Neural cell (in vitro differentiated cells): ENCODE data around the gene AASS. TPM values are rescaled to one million over a fixed set of nuclear protein-coding genes. Genes with fewer than 3 reads are reported as not detected.

Source experiments
- H2AFZ ChIP-seq: fragments of 200-600, 300-800 bp; sonication (generic), shearing (Covaris generic); 2 replicates; pipeline ENCODE4 v1.6.0; 2014; ENCODE audit warnings: low read depth, mild to moderate bottlenecking, antibody characterized with exemption, low read length, moderate library complexity
- H3F3A ChIP-seq: fragments of 200-600 bp; shearing (Covaris generic); 2 replicates; pipeline ENCODE4 v1.6.1; 2016; ENCODE audit warnings: mild to moderate bottlenecking, moderate library complexity, mixed read lengths, antibody characterized with exemption, low read length; ENCODE audit not compliant: insufficient read depth, poor library complexity, severe bottlenecking
- H3K27ac ChIP-seq: fragments of 200-600, 300-800 bp; sonication (generic), shearing (Covaris generic); 2 replicates; pipeline ENCODE4 v1.5.1; 2014; ENCODE audit warnings: mild to moderate bottlenecking, low read length, moderate library complexity
- H3K27me3 ChIP-seq: fragments of 300-800, 200-600 bp; sonication (generic), shearing (Covaris generic); 2 replicates; pipeline ENCODE4 v1.6.0; 2014; ENCODE audit warnings: mild to moderate bottlenecking, low read depth, low read length, moderate library complexity; ENCODE audit not compliant: insufficient read depth
- H3K36me3 ChIP-seq: fragments of 300-800, 200-600 bp; sonication (generic), shearing (Covaris generic); 2 replicates; pipeline ENCODE4 v1.5.1; 2014; ENCODE audit warnings: mild to moderate bottlenecking, antibody characterized with exemption, low read length, moderate library complexity; ENCODE audit not compliant: insufficient read depth
- H3K4me2 ChIP-seq: fragments of 300-800, 200-600 bp; sonication (generic), shearing (Covaris generic); 2 replicates; pipeline ENCODE4 v1.6.0; 2014; ENCODE audit warnings: mild to moderate bottlenecking, low read length
- H3K4me3 ChIP-seq: fragments of 300-800, 200-600 bp; sonication (generic), shearing (Covaris generic); 2 replicates; pipeline ENCODE4 v1.5.1; 2014; ENCODE audit warnings: mild to moderate bottlenecking, low read length, moderate library complexity
- H3K79me2 ChIP-seq: fragments of 200-600 bp; shearing (Covaris generic); replicated peaks from 2 replicates; pipeline ENCODE4 v1.6.0; 2014; ENCODE audit warnings: mild to moderate bottlenecking, low read length, moderate library complexity; ENCODE audit not compliant: insufficient read depth
- H3K9ac ChIP-seq: fragments of 300-800, 200-600 bp; sonication (generic), shearing (Covaris generic); 2 replicates; pipeline ENCODE4 v1.6.1; 2016; ENCODE audit warnings: mild to moderate bottlenecking, low read length, mixed read lengths
- H3K9me2 ChIP-seq: fragments of 200-600 bp; shearing (Covaris generic); 2 replicates; pipeline ENCODE4 v1.6.1; 2016; ENCODE audit warnings: mild to moderate bottlenecking, low read length, mixed read lengths; ENCODE audit not compliant: insufficient read depth
- H3K9me3 ChIP-seq: fragments of 200-600, 300-800 bp; sonication (generic), shearing (Covaris generic); 2 replicates; pipeline ENCODE4 v1.6.1; 2016; ENCODE audit warnings: mild to moderate bottlenecking, mixed run types, low read length, moderate library complexity, mixed read lengths
- H4K20me1 ChIP-seq: fragments of 200-600 bp; shearing (Covaris generic); 2 replicates; pipeline ENCODE4 v1.6.1; 2016; ENCODE audit warnings: mild to moderate bottlenecking, mixed run types; ENCODE audit not compliant: insufficient read depth
- EP300 ChIP-seq: fragments of 450-650 bp; conservative IDR thresholded peaks from 2 replicates; pipeline ENCODE4 v1.6.1; 2014; ENCODE audit warnings: antibody characterized with exemption, mild to moderate bottlenecking, moderate library complexity; ENCODE audit not compliant: poor library complexity, severe bottlenecking
- EZH2 ChIP-seq: fragments of 200-600, 300-800 bp; shearing (Covaris generic), sonication (generic); IDR thresholded peaks from 2 replicates; pipeline ENCODE4 v1.6.1; 2014; ENCODE audit warnings: antibody characterized with exemption, low read length, borderline replicate concordance, mild to moderate bottlenecking; ENCODE audit not compliant: insufficient read depth, poor library complexity, severe bottlenecking
- MXI1 ChIP-seq: fragments of 450-650 bp; conservative IDR thresholded peaks from 2 replicates; pipeline ENCODE4 v1.6.1; 2014; ENCODE audit warnings: antibody characterized with exemption, mild to moderate bottlenecking; ENCODE audit not compliant: poor library complexity, severe bottlenecking
- POLR2AphosphoS5 ChIP-seq: IDR thresholded peaks from 2 replicates; pipeline ENCODE4 v1.6.1; 2012
- RAD21 ChIP-seq: fragments of 450-650 bp; conservative IDR thresholded peaks from 2 replicates; pipeline ENCODE4 v1.6.1; 2014; ENCODE audit warnings: antibody characterized with exemption, mild to moderate bottlenecking, moderate library complexity
- SMC3 ChIP-seq: fragments of 450-650 bp; conservative IDR thresholded peaks from 2 replicates; pipeline ENCODE4 v1.6.1; 2014; ENCODE audit warnings: antibody characterized with exemption, mild to moderate bottlenecking, moderate library complexity; ENCODE audit not compliant: poor library complexity
- TAF1 ChIP-seq: IDR thresholded peaks from 2 replicates; pipeline ENCODE4 v1.6.1; 2012; ENCODE audit warnings: low read depth
- polyA plus RNA-seq: library from polyadenylated mRNA; depleted of rRNA; stranded (reverse); fragments of >200 nt; gene quantifications from 2 replicates; pipeline ENCODE4 v1.2.3, GENCODE V29; 2014
- TF ChIP-seq, protein P1 (sequence below): fragments of 450-650 bp; IDR thresholded peaks from 2 replicates; pipeline ENCODE4 v1.5.1; 2014; ENCODE audit warnings: antibody characterized with exemption, mild to moderate bottlenecking, moderate library complexity; ENCODE audit not compliant: poor library complexity, severe bottlenecking
- TF ChIP-seq, protein P2 (sequence below): IDR thresholded peaks from 2 replicates; pipeline ENCODE4 v1.6.1; 2012; ENCODE audit warnings: borderline replicate concordance

AASS gene
- polyA plus RNA-seq, 1 donor from 2014 or later: 12.5 TPM

DNA sequence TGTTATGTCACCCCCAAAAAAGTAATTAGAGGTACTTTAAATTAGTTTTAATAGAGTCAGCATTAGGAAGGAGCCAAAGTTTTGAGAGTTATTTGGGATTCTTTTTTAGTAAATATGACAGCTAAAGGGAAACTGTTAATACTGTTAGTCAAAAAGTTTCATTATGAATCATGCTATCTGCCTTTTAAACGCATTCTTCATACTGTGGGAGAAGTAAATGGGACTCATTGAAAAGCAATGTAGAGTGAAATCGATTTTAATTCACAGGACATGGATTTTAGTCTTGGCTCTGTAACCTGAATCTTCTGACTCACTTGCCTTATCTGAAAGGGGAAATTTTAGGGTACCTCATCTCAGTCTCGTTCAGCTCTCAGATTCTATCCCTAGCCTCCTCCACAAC is 105.1 kb downstream of the AASS start:
- H2AFZ ChIP-seq: no peak overlapping the region
- no peak overlapping the region for H3K4me3 ChIP-seq
- H3F3A ChIP-seq: no peaks in the 10 kb centered on the region
- H3K4me2 ChIP-seq: no peak overlapping the region
- no peaks in the 10 kb centered on the region for H3K9me3 ChIP-seq
- H3K36me3 ChIP-seq: peaks cover 1% of the 10 kb centered on the region
- no peak for TF ChIP-seq EP300
- no peak for TF ChIP-seq EZH2
- no peak for TF ChIP-seq SMC3
- no peak for TF ChIP-seq MXI1
- no peak for TF ChIP-seq RAD21
- no peak overlapping the region for H3K9ac ChIP-seq
- no peak overlapping the region for H3K27ac ChIP-seq
- no peaks in the 10 kb centered on the region for H3K27me3 ChIP-seq
- no peaks in the 10 kb centered on the region for H3K9me2 ChIP-seq
- no peaks in the 10 kb centered on the region for H3K79me2 ChIP-seq
- H4K20me1 ChIP-seq: no peaks in the 10 kb centered on the region

DNA sequence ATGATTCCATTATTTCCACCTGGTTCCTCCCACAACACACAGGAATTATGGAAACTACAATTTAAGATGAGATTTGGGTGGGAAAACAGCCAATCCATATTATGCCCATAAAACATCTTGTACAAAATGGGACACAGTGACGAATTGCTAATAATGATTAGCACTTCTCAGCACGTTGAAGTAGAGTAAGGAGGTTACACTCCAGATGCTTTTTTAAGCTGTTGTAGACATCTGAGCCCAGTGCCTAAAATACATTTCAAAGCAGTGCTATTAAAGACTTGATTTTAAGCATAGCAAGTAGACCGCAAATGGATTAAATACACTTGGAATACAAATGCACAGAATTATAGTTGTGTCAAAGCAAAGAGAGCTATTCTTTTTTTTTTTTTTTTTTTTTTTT is 105.9 kb downstream of the AASS start:
- Histone ChIP-seq H3K79me2 (no peaks in the 10 kb centered on the region), H3K27me3 (no peaks in the 10 kb centered on the region), H3K9me3 (no peaks in the 10 kb centered on the region), H3K9ac (no peak overlapping the region), H3K27ac (no peak overlapping the region), H4K20me1 (no peaks in the 10 kb centered on the region), H3K9me2 (no peaks in the 10 kb centered on the region), H3K4me3 (no peak overlapping the region), H3F3A (no peaks in the 10 kb centered on the region), H2AFZ (no peak overlapping the region), H3K4me2 (no peak overlapping the region), H3K36me3 (no peaks in the 10 kb centered on the region)
- TF ChIP-seq POLR2AphosphoS5: no peak
- TF ChIP-seq MXI1: no peak

DNA sequence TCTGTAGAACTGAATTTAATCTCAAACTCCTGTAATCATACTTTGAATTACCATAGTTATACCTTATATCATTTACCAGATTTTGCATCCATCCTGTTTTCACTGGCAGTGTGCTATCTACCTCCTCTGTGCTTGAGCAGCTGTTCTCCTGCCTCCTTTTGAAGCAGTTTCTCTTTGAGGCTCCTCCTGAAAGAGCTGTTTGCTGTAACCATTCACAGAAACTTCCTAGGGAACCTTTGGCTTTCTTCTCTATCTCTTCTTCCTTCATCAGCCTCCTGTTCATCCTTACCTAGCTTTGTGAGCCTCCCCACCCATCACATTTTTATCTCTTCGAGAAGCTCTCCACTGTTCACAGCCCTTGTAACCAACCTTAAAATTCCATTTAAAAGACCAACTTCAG is 108.2 kb downstream of the AASS start:
- no peak overlapping the region for H3K4me3 ChIP-seq
- no peak overlapping the region for H3K9ac ChIP-seq
- H3K9me2 ChIP-seq: no peaks in the 10 kb centered on the region
- no peaks in the 10 kb centered on the region for H3K79me2 ChIP-seq
- no peaks in the 10 kb centered on the region for H3K27me3 ChIP-seq
- no peak overlapping the region for H2AFZ ChIP-seq
- TF ChIP-seq, protein P1, sequence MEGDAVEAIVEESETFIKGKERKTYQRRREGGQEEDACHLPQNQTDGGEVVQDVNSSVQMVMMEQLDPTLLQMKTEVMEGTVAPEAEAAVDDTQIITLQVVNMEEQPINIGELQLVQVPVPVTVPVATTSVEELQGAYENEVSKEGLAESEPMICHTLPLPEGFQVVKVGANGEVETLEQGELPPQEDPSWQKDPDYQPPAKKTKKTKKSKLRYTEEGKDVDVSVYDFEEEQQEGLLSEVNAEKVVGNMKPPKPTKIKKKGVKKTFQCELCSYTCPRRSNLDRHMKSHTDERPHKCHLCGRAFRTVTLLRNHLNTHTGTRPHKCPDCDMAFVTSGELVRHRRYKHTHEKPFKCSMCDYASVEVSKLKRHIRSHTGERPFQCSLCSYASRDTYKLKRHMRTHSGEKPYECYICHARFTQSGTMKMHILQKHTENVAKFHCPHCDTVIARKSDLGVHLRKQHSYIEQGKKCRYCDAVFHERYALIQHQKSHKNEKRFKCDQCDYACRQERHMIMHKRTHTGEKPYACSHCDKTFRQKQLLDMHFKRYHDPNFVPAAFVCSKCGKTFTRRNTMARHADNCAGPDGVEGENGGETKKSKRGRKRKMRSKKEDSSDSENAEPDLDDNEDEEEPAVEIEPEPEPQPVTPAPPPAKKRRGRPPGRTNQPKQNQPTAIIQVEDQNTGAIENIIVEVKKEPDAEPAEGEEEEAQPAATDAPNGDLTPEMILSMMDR: no peak
- TF ChIP-seq, protein P2, sequence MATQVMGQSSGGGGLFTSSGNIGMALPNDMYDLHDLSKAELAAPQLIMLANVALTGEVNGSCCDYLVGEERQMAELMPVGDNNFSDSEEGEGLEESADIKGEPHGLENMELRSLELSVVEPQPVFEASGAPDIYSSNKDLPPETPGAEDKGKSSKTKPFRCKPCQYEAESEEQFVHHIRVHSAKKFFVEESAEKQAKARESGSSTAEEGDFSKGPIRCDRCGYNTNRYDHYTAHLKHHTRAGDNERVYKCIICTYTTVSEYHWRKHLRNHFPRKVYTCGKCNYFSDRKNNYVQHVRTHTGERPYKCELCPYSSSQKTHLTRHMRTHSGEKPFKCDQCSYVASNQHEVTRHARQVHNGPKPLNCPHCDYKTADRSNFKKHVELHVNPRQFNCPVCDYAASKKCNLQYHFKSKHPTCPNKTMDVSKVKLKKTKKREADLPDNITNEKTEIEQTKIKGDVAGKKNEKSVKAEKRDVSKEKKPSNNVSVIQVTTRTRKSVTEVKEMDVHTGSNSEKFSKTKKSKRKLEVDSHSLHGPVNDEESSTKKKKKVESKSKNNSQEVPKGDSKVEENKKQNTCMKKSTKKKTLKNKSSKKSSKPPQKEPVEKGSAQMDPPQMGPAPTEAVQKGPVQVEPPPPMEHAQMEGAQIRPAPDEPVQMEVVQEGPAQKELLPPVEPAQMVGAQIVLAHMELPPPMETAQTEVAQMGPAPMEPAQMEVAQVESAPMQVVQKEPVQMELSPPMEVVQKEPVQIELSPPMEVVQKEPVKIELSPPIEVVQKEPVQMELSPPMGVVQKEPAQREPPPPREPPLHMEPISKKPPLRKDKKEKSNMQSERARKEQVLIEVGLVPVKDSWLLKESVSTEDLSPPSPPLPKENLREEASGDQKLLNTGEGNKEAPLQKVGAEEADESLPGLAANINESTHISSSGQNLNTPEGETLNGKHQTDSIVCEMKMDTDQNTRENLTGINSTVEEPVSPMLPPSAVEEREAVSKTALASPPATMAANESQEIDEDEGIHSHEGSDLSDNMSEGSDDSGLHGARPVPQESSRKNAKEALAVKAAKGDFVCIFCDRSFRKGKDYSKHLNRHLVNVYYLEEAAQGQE: no peak
- TF ChIP-seq EZH2 (no peak), TAF1 (no peak), RAD21 (no peak), POLR2AphosphoS5 (no peak), EP300 (no peak), SMC3 (no peak), MXI1 (no peak)
- no peaks in the 10 kb centered on the region for H3K36me3 ChIP-seq
- no peaks in the 10 kb centered on the region for H4K20me1 ChIP-seq
- no peak overlapping the region for H3K27ac ChIP-seq
- H3F3A ChIP-seq: no peaks in the 10 kb centered on the region
- H3K9me3 ChIP-seq: no peaks in the 10 kb centered on the region
- no peak overlapping the region for H3K4me2 ChIP-seq
